GM19023 (cell line): ENCODE results near the gene PDAP1.
"Not testable (repeated sequence)": the region's sequence is repeated elsewhere in the genome, so short reads cannot be mapped to it uniquely, and the experiment has no call there.

Source experiments
- ATAC-seq: cut with Tn5 transposase; IDR thresholded peaks from one replicate; pipeline ENCODE4 v1.9.1; 2021; ENCODE audit warnings: mild to moderate bottlenecking, moderate library complexity; ENCODE audit not compliant: unreplicated experiment

PDAP1 gene

DNA sequence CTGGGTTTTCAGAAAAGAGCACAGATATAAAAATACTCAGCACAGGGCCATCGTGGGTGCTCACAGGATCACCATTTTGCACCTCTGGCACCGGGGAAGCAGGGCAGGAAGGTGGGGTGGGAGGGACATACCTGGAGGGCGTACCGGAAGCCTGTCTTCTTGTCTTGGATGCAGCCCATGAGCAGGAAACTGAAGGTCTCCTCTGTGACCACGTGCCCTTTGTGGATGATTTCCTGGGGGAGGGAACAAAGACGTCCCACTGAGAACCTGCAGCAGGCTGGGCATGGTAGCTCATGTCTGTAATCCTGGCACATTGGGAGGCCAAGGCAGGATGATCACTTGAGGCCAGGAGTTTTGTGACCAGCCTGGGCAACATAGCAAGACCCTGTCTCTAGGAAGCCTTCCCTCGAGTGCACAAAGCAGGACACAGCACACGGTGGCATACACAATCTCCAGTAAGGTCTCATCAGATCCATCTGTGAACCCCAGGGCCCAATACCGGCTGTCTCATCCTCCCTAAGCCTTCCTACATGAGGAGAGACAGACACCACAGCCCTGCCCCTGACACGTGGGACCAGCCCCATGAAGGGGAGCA, 20.7 kb upstream of the PDAP1 start:
- ATAC-seq, result no peak

GRCh38 chr7:99424932-99425730, 16.7 kb upstream of the PDAP1 start:
- ATAC-seq, result no peak

DNA sequence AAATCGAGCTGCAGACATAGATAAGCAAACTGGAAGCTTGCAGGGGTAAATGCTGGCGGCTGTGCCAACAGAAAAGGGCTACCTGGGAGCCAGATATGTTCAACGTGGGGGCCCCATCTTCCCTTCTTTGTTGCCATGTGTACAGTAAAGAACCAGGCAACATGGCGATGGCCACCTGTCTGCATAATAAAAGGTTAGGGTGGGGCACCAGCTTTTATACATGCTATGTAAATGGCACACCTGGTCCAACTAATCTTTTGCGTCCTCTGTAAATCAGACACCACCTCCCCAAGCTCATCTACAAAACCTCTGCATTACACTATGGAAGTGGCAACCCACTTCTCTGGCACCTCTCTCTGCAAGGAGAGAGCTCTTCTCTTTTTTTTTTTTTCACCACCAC, 14.2 kb upstream of the PDAP1 start:
- ATAC-seq, result no peak

DNA sequence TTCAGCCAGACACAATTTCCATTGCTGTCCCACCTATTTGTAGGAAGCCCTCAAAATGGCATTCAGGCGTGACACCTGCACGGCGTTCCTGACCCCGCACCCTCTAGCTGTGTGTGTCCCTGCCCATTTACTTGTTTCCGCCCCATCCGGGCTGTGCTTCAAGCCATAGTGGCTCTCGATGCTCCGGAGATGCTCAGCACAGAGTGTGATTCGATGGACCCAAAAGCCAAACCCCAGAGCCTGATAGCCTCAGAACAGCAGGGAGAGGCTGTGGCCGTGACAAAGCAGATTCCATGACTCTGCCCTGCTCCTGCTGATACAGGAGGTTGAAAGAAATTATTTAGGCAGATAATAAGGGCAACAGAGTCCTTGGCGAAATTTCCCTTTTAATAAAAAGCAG, 13.8 kb upstream of the PDAP1 start:
- no peak for ATAC-seq

DNA sequence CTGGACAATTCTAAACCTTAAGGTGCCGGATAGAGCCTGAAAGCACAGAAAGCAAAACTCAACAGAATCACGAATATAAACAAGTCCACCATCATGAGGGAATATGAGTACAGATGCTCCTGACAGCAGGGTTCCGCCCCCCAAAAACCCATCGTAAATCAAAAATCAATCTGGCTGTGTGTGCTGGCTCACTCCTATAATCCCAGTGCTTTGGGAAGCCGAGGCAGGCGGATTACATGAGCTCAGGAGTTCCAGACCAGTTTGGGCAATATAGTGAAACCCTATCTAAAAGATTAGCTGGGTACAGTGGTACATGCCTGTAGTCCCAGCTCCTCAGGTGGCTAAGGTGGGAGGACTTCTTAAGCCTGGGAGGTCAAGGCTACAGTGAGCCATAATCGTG, 12.6 kb upstream of the PDAP1 start:
- ATAC-seq, result no peak

DNA sequence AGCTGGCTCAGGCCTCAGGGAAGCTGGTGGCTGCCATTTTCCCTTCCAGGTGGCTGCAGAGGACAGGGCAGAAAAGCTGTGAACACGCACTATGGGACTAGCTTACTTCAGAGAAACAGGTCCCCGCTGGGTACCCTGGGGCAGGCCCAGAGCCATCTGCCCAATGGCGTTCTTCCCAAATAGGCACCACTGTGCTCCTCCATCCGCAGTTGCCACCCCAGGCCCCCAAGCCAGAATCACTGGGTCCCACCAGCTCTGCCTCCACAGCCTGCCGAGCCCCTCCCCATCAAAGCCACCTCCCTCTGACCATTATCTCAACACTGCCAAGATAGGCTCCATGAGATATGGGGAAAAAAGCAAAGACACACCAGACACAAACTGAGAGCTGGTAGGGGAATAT, 11.8 kb upstream of the PDAP1 start:
- no peak for ATAC-seq

GRCh38 chr7:99419323-99420021, 11.1 kb upstream of the PDAP1 start:
- no peak for ATAC-seq

DNA sequence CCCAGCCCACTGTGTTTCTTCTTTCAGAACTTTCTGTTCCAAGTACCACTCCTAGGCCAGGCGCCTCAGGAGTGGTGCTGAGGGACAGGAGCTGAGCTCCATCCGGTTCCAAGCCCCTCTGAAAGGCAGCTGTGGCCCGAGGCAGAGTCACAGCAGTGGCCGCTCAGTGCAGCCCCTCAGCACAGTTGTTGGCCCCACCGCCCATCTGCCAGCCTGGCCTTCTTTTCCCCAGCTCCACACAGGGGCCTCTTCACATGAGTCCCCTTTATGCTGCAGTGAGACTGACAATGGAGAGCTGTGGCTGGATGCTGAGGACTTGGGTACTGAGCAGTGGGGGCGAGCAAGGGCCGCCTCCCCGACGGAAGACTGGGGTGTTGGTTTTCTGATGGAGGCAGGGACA, 9.9 kb upstream of the PDAP1 start:
- ATAC-seq, result no peak

DNA sequence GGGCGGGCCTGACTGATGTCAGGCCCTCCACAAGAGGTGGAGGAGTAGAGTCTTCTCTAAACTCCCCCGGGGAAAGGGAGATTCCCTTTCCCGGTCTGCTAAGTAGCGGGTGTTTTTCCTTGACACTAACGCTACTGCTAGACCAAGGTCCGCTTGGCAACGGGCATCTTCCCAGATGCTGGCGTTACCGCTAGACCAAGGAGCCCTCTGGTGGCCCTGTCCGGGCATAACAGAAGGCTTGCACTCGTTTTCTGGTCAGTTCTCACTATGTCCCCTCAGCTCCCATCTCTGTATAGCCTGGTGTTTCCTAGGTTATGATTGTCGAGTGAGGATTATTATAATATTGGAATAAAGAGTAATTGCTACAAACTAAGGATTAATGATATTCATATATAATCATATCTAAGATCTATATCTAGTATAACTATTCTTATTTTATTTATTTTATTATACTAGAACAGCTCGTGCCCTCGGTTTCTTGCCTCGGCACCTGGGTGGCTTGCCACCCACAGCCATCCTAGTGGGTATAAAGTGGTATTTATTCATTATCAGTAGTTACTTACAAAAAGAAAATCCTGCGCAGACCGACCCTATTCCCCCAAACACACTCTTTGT, 7.2 kb upstream of the PDAP1 start:
- not testable (repeated sequence) for ATAC-seq

GRCh38 chr7:99410635-99411034, 2.2 kb upstream of the PDAP1 start:
- no peak for ATAC-seq

GRCh38 chr7:99409806-99410205, 1.4 kb upstream of the PDAP1 start:
- ATAC-seq, result no peak

GRCh38 chr7:99409192-99409572, 785 bp upstream of the PDAP1 start:
- ATAC-seq, result peak; percentile 3

DNA sequence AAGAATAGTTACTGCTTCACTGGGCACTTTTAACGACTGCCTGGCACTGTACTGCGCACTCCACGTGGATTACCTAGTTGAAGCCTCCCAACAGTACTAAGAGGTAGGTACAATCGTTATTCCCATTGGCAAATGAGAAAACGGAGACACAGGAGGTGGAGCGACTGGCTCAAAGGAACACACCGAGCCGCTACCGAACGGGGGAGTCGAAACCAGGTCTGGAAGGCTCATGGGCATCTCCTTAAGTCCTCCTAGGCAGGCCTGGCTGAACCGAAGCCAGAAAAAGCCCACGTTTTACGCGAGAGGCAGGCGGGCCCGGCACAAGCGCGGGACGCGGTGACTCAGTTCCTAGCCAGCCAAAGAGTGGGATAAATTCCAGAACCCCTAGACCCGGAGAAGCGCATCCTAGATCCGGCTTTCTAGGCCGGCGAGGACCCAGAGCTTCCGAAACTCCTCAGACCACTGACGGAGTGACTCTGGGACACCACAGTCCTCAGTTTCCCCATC, 472 bp downstream of the PDAP1 start:
- ATAC-seq, result no peak

- no peak for ATAC-seq
These were observed 1.8 kb downstream of the PDAP1 start for GRCh38 chr7:99406557-99406956.

GRCh38 chr7:99404977-99405320, 3.4 kb downstream of the PDAP1 start:
- ATAC-seq, result no peak

DNA sequence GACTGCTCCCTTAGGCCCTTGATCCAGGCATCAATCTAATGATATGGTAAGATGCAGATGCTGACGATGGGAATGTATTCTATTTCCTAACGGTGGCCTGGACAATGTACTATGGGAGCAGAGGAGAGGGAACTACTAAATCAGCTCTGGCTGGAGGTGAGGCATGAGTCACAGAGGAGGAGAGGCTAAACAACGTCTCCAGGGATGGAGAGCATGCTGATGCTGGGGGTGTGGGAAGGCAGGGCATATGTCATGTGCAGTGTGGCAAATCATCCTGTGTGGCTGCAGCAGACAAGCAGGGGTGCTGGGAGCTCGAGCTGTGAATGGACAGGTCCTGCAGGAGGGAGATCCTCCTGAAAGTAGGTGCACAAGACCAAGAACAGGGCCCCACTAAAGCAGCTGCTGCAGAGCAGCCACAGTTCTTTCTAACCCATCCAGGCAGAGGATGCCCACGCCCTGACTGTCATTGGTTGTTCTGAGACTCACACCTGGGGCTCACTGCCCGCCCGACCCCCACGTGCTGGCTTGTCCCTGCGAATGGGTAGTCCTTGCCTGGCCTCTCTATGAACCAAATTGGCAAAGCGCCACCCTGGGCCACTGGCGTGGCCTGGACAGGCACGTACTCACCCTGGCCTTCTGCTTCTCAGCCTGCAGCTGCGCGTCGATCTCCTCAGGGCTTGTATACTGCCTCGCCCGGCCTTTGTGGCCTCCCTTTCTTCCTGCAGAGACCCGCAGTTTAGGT, 4.0 kb downstream of the PDAP1 start:
- no peak for ATAC-seq

DNA sequence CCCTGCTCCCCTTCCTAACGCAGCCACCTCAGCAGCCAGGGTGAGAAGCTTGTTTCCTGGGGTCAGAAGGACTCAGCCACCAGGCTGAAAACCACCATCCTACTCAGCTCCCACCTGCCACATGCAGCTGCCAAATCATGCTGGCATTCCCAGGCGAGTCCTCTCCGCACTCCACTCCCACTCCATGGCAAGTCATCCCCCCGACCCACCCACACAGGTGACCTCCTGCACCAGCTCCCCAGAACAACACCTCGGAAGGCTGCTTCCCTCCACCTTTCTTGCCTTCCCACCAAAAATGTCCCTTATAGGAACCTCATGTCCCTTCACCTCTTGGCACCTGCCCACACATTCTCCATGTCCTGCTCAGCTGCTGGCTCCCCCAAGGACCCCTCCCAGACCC, 4.6 kb downstream of the PDAP1 start:
- ATAC-seq, result no peak

- no peak for ATAC-seq
These were observed 5.5 kb downstream of the PDAP1 start for GRCh38 chr7:99402854-99403253.

GRCh38 chr7:99399597-99399996, 8.8 kb downstream of the PDAP1 start:
- no peak for ATAC-seq

GRCh38 chr7:99398891-99399445, 9.4 kb downstream of the PDAP1 start:
- no peak for ATAC-seq
